Measurements from ENCODE around the gene VHLL. TPM values are rescaled to one million over a fixed set of nuclear protein-coding genes. Genes with fewer than 3 reads are reported as not detected.

Gene VHLL
- total and polyA plus RNA-seq, 10 donors: not detected

DNA sequence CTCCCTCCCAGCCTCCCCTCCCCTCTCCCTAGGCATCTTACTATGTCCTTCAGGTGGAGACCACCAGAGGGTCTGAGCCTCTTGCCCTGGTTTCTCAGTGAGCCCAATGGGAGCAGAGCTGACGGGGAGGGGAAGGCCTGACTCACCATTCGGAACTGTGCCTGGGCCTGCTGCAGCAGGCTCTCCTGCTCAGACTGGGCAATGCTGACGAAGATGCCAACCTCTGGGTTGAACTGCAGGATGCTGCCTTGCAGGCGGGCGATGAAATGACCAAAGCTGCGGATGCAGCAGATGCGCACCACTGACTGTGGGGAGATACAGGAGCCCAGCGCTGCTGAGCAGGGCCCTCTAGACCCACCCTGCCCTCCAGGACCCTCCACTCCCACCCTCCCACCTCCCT lies 40.2 kb downstream of the VHLL start:
- WGBS, 5 donors: 91 to 98% (median 95%) methylated on average over 6 to 8 of the region's 8 CpGs
- peaks cover 7 to 100% (median 95%) of the 10 kb centered on the region in 6 donors for H3K36me3 ChIP-seq
- intact Hi-C loops (cut with DNase I; ENCODE audit: low total_unique reads): no loop called here
- H3K27ac ChIP-seq: peak overlapping the region in 2 of 8 donors; percentile 54 to 63
- H3K9me3 ChIP-seq: no peaks in the 10 kb centered on the region
- peak in 1 of 3 donors; percentile 27 for TF ChIP-seq POLR2AphosphoS5 (IDR thresholded peaks at IDR 0.05)
- TF ChIP-seq POLR2A (IDR thresholded peaks at IDR 0.05): no peak
- DNase-seq: no peak
- H3K27me3 ChIP-seq (replicated peaks in 1 of 7): no peaks in the 10 kb centered on the region
- peaks cover 0 to 27% (median 2%) of the 10 kb centered on the region in 6 donors for H3K4me1 ChIP-seq
- no peak overlapping the region for H3K4me3 ChIP-seq

GRCh38 chr1:156257711-156258110 lies 41.4 kb downstream of the VHLL start:
- 78 to 86% (median 83%) methylated on average over 2 of the region's 2 CpGs for WGBS, 5 donors
- Histone ChIP-seq H3K36me3 (peaks cover 7 to 100% (median 95%) of the 10 kb centered on the region in 6 donors), H3K27me3 (replicated peaks in 1 of 7) (no peaks in the 10 kb centered on the region), H3K27ac (no peak overlapping the region), H3K4me3 (no peak overlapping the region), H3K4me1 (peaks cover 0 to 29% (median 2%) of the 10 kb centered on the region in 6 donors), H3K9me3 (no peaks in the 10 kb centered on the region)
- TF ChIP-seq, protein P1, sequence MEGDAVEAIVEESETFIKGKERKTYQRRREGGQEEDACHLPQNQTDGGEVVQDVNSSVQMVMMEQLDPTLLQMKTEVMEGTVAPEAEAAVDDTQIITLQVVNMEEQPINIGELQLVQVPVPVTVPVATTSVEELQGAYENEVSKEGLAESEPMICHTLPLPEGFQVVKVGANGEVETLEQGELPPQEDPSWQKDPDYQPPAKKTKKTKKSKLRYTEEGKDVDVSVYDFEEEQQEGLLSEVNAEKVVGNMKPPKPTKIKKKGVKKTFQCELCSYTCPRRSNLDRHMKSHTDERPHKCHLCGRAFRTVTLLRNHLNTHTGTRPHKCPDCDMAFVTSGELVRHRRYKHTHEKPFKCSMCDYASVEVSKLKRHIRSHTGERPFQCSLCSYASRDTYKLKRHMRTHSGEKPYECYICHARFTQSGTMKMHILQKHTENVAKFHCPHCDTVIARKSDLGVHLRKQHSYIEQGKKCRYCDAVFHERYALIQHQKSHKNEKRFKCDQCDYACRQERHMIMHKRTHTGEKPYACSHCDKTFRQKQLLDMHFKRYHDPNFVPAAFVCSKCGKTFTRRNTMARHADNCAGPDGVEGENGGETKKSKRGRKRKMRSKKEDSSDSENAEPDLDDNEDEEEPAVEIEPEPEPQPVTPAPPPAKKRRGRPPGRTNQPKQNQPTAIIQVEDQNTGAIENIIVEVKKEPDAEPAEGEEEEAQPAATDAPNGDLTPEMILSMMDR (IDR thresholded peaks at IDR 0.05 in 8 of 11, conservative IDR thresholded peaks at IDR 0.05 in 3 of 11): no peak
- TF ChIP-seq POLR2AphosphoS5 (IDR thresholded peaks at IDR 0.05) (no peak), POLR2A (IDR thresholded peaks at IDR 0.05) (no peak)
- DNase-seq: no peak
- intact Hi-C loops (cut with DNase I; ENCODE audit: low total_unique reads): no loop called here

- Histone ChIP-seq H3K27me3 (replicated peaks in 1 of 7) (no peaks in the 10 kb centered on the region), H3K36me3 (peaks cover 0 to 100% (median 93%) of the 10 kb centered on the region in 6 donors), H3K9me3 (no peaks in the 10 kb centered on the region), H3K4me1 (peaks cover 0 to 21% (median 5%) of the 10 kb centered on the region in 6 donors), H3K4me3 (no peak overlapping the region), H3K27ac (no peak overlapping the region)
- 88 to 99% (median 95%) methylated on average over 3 of the region's 3 CpGs for WGBS, 5 donors
- TF ChIP-seq POLR2A (IDR thresholded peaks at IDR 0.05) (no peak), POLR2AphosphoS5 (IDR thresholded peaks at IDR 0.05) (no peak)
- TF ChIP-seq, protein P1 (IDR thresholded peaks at IDR 0.05 in 8 of 11, conservative IDR thresholded peaks at IDR 0.05 in 3 of 11): no peak
- intact Hi-C loops (cut with DNase I; ENCODE audit: low total_unique reads): no loop called here
- DNase-seq: no peak
Measured at GRCh38 chr1:156253634-156254033, 45.5 kb downstream of the VHLL start.

- H3K27me3 ChIP-seq (replicated peaks in 1 of 7): peaks cover 0 to 3% (median 0%) of the 10 kb centered on the region in 7 donors
- 37 to 56% (median 38%) methylated on average over 3 of the region's 3 CpGs for WGBS, 5 donors
- H3K27ac ChIP-seq: peak overlapping the region in 2 of 8 donors; percentile 0 to 18
- TF ChIP-seq POLR2AphosphoS5 (IDR thresholded peaks at IDR 0.05) (peak in 1 of 3 donors; percentile 45), POLR2A (IDR thresholded peaks at IDR 0.05) (no peak)
- TF ChIP-seq, protein P1 (IDR thresholded peaks at IDR 0.05 in 8 of 11, conservative IDR thresholded peaks at IDR 0.05 in 3 of 11): no peak
- H3K4me1 ChIP-seq: peaks cover 0 to 35% (median 5%) of the 10 kb centered on the region in 6 donors
- no peaks in the 10 kb centered on the region for H3K9me3 ChIP-seq
- H3K36me3 ChIP-seq: peaks cover 0 to 79% (median 72%) of the 10 kb centered on the region in 6 donors
- intact Hi-C loops (cut with DNase I; ENCODE audit: low total_unique reads): no loop called here
- no peak overlapping the region for H3K4me3 ChIP-seq
- DNase-seq: no peak
Measured at GRCh38 chr1:156251527-156251926, 47.6 kb downstream of the VHLL start.
